ENCODE measurements around the gene HTR6.

GRCh38 chr1:19644395-19644680, 20.3 kb upstream of the HTR6 start:
- no peak for TF ChIP-seq EZH2 (IDR thresholded peaks at IDR 0.05; ENCODE audit: insufficient read depth, poor library complexity, severe bottlenecking)
- no peak for TF ChIP-seq EZH2phosphoT487 (IDR thresholded peaks at IDR 0.05; ENCODE audit: insufficient read depth, low read depth)
